T-helper 17 cell (primary cell): ENCODE measurements around the gene DNER. TPM values are rescaled to one million over a fixed set of nuclear protein-coding genes. Genes with fewer than 3 reads are reported as not detected.
"Not testable (repeated sequence)": the region's sequence is repeated elsewhere in the genome, so short reads cannot be mapped to it uniquely, and the experiment has no call there.

Source experiments
- ATAC-seq: fragments of 150-1000 bp; cut with Tn5 transposase; 2 replicates; pipeline ENCODE4 v1.10.0; 2021; ENCODE audit warnings: mild to moderate bottlenecking, moderate library complexity
- DNase-seq, 3 donors: peaks; one replicate each; pipeline versions ENCODE4 v3.0.0 to v3.0.0-alpha.2; 2020 to 2021
- H3K9me3 ChIP-seq: one replicate; pipeline ENCODE4 v1.7.0; 2013; ENCODE audit warnings: low read length, mild to moderate bottlenecking; ENCODE audit not compliant: control insufficient read depth, poor library complexity, severe bottlenecking
- H3K27ac Mint-ChIP-seq: one replicate; pipeline ENCODE4 v1.8.0; 2022; ENCODE audit warnings: mild to moderate bottlenecking, moderate library complexity, mixed read lengths
- H3K27me3 Mint-ChIP-seq: one replicate; pipeline ENCODE4 v1.8.0; 2022; ENCODE audit warnings: mixed read lengths
- H3K36me3 Mint-ChIP-seq: one replicate; pipeline ENCODE4 v1.8.0; 2022; ENCODE audit warnings: low read depth, mixed read lengths
- H3K4me1 Mint-ChIP-seq: one replicate; pipeline ENCODE4 v1.8.0; 2022; ENCODE audit warnings: mild to moderate bottlenecking, mixed read lengths
- H3K4me3 Mint-ChIP-seq: one replicate; pipeline ENCODE4 v1.8.0; 2022; ENCODE audit warnings: mild to moderate bottlenecking, moderate library complexity, mixed read lengths
- total RNA-seq, 4 donors: library from RNA in 2 of 4; stranded (reverse) in 2 of 4; gene quantifications; one replicate each; pipeline ENCODE4 v1.2.3 and lab custom pipeline; 2022 to 2026

Gene DNER
- total RNA-seq, 2 donors from 2014 or later = 0.22 TPM; not detected in 1

- DNase-seq (no peak), ATAC-seq (no peak)
- no peaks in the 10 kb centered on the region for H3K9me3 ChIP-seq
- H3K27me3 Mint-ChIP-seq = peaks cover 8% of the 10 kb centered on the region
- H3K4me3 Mint-ChIP-seq = no peak overlapping the region
- no peaks in the 10 kb centered on the region for H3K36me3 Mint-ChIP-seq
- no peaks in the 10 kb centered on the region for H3K4me1 Mint-ChIP-seq
- no peak overlapping the region for H3K27ac Mint-ChIP-seq
Observed at GRCh38 chr2:229620289-229620688, 94.1 kb downstream of the DNER start.

DNA sequence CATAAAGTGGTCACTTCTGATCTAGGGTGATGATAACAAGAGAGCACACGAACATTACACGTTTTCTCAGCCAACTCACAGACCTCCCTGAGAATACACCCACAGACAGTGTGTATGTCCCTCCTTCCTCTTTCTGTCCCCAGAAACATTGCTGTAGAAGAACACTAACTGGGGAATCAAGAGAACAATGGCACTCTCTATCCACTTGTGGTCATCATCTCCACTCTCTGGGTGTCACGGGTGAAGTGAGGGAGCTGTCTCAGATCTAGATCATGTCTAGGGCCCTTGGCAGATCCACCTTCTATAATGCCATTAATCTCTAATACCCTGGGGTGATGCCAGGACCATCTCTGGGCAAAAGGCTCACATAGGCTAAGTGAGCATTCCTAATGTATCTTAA is 97.9 kb downstream of the DNER start:
- peaks cover 8% of the 10 kb centered on the region for H3K27me3 Mint-ChIP-seq
- no peak overlapping the region for H3K4me3 Mint-ChIP-seq
- no peak overlapping the region for H3K27ac Mint-ChIP-seq
- no peak for DNase-seq
- no peaks in the 10 kb centered on the region for H3K4me1 Mint-ChIP-seq
- no peaks in the 10 kb centered on the region for H3K36me3 Mint-ChIP-seq
- ATAC-seq = no peak
- H3K9me3 ChIP-seq = no peaks in the 10 kb centered on the region

GRCh38 chr2:229614021-229614420 is 100.3 kb downstream of the DNER start:
- not testable (repeated sequence) for H3K9me3 ChIP-seq, ATAC-seq, H3K36me3 Mint-ChIP-seq, H3K27ac Mint-ChIP-seq, H3K27me3 Mint-ChIP-seq, DNase-seq, H3K4me3 Mint-ChIP-seq, H3K4me1 Mint-ChIP-seq

GRCh38 chr2:229612384-229612971 is 101.9 kb downstream of the DNER start:
- Mint-ChIP-seq H3K27ac (no peak overlapping the region), H3K36me3 (no peaks in the 10 kb centered on the region), H3K27me3 (no peaks in the 10 kb centered on the region), H3K4me3 (no peak overlapping the region), H3K4me1 (no peaks in the 10 kb centered on the region)
- H3K9me3 ChIP-seq = no peaks in the 10 kb centered on the region
- DNase-seq = no peak
- no peak for ATAC-seq

DNA sequence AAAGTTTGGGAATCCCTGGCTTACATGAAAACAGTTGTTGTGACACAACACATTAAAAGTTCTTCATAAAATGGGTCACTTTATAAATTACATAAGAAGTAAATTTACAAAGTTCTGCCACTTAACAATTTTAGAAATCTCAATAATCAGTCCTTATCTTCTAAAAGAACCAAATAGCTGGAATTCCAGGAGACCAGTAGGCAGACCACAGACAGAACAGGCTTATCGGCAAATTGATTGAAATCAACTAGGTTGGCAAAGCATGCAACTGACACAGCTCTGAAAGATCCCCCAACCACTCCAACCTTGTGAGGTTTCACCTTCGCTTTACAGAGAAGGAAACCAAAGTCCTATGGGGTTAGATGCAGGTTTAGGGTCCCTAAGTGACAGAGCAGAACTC is 103.0 kb downstream of the DNER start:
- Mint-ChIP-seq H3K4me3 (no peak overlapping the region), H3K27me3 (peaks cover 3% of the 10 kb centered on the region), H3K27ac (no peak overlapping the region), H3K36me3 (no peaks in the 10 kb centered on the region), H3K4me1 (no peaks in the 10 kb centered on the region)
- no peak for DNase-seq
- ATAC-seq = no peak
- H3K9me3 ChIP-seq = no peaks in the 10 kb centered on the region

- H3K9me3 ChIP-seq = no peaks in the 10 kb centered on the region
- DNase-seq (no peak), ATAC-seq (no peak)
- Mint-ChIP-seq H3K4me1 (no peaks in the 10 kb centered on the region), H3K27me3 (peaks cover 7% of the 10 kb centered on the region), H3K4me3 (no peak overlapping the region), H3K36me3 (no peaks in the 10 kb centered on the region), H3K27ac (no peak overlapping the region)
Observed at GRCh38 chr2:229610872-229611271, 103.5 kb downstream of the DNER start.

- no peak overlapping the region for H3K4me3 Mint-ChIP-seq
- H3K9me3 ChIP-seq = no peaks in the 10 kb centered on the region
- no peak overlapping the region for H3K27ac Mint-ChIP-seq
- DNase-seq (no peak), ATAC-seq (no peak)
- H3K27me3 Mint-ChIP-seq = peaks cover 13% of the 10 kb centered on the region
- H3K36me3 Mint-ChIP-seq = no peaks in the 10 kb centered on the region
- H3K4me1 Mint-ChIP-seq = no peaks in the 10 kb centered on the region
Observed at GRCh38 chr2:229610333-229610732, 104.0 kb downstream of the DNER start.

DNA sequence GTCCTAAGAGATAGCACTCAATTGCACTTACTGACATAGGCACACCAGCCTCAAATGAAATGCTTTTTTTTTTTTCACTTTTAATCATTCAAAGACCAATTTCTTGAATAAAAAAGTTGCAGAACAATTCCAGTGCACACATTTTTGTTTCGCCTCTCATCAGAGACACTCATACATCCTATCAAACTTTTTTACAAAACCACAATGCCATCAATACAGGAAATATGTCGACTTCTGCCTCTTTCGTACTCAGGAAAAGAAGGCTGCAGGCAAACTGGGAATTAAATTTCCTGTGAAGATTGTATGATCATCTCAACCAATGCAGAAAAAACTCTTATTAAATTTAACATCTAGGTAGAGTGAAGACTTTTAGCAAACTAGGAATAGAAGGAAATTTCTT is 112.4 kb downstream of the DNER start:
- H3K4me1 Mint-ChIP-seq = no peaks in the 10 kb centered on the region
- ATAC-seq (no peak), DNase-seq (no peak)
- H3K9me3 ChIP-seq = no peaks in the 10 kb centered on the region
- no peaks in the 10 kb centered on the region for H3K36me3 Mint-ChIP-seq
- peaks cover 57% of the 10 kb centered on the region for H3K27me3 Mint-ChIP-seq
- no peak overlapping the region for H3K27ac Mint-ChIP-seq
- H3K4me3 Mint-ChIP-seq = no peak overlapping the region

DNA sequence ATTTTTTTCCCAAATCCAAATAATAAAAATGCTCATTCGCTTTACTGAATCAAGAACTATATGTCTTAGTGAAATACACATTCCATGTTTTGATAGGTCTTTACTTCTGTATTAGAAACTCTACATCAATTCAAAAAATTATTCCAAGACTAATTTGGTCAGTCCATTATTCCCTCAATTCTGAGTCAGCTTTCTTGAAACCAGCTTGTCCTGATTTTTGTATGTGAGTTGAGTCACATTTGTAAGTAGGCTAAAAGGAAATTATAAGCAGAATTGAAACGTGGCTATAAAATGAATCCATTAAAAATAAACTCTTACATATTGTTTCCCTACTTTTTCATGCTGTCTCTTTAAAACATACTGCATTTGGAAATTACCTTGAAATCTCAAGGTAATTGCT is 113.0 kb downstream of the DNER start:
- DNase-seq (no peak), ATAC-seq (no peak)
- Mint-ChIP-seq H3K27me3 (peaks cover 60% of the 10 kb centered on the region), H3K4me1 (no peaks in the 10 kb centered on the region), H3K36me3 (no peaks in the 10 kb centered on the region), H3K4me3 (no peak overlapping the region), H3K27ac (no peak overlapping the region)
- no peaks in the 10 kb centered on the region for H3K9me3 ChIP-seq

GRCh38 chr2:229598227-229598626 is 116.1 kb downstream of the DNER start:
- Mint-ChIP-seq H3K36me3 (no peaks in the 10 kb centered on the region), H3K4me3 (no peak overlapping the region), H3K27me3 (peaks cover 47% of the 10 kb centered on the region), H3K4me1 (no peaks in the 10 kb centered on the region), H3K27ac (no peak overlapping the region)
- H3K9me3 ChIP-seq = no peaks in the 10 kb centered on the region
- DNase-seq (no peak), ATAC-seq (no peak)

- no peaks in the 10 kb centered on the region for H3K9me3 ChIP-seq
- Mint-ChIP-seq H3K36me3 (no peaks in the 10 kb centered on the region), H3K4me1 (no peaks in the 10 kb centered on the region), H3K27ac (no peak overlapping the region), H3K27me3 (peaks cover 44% of the 10 kb centered on the region), H3K4me3 (no peak overlapping the region)
- DNase-seq (no peak), ATAC-seq (no peak)
Observed at GRCh38 chr2:229596796-229597195, 117.6 kb downstream of the DNER start.

GRCh38 chr2:229591611-229592010 is 122.7 kb downstream of the DNER start:
- DNase-seq (no peak), ATAC-seq (no peak)
- H3K9me3 ChIP-seq = no peaks in the 10 kb centered on the region
- H3K27ac Mint-ChIP-seq = no peak overlapping the region
- H3K4me1 Mint-ChIP-seq = no peaks in the 10 kb centered on the region
- H3K36me3 Mint-ChIP-seq = no peaks in the 10 kb centered on the region
- no peak overlapping the region for H3K4me3 Mint-ChIP-seq
- H3K27me3 Mint-ChIP-seq = peaks cover 28% of the 10 kb centered on the region

DNA sequence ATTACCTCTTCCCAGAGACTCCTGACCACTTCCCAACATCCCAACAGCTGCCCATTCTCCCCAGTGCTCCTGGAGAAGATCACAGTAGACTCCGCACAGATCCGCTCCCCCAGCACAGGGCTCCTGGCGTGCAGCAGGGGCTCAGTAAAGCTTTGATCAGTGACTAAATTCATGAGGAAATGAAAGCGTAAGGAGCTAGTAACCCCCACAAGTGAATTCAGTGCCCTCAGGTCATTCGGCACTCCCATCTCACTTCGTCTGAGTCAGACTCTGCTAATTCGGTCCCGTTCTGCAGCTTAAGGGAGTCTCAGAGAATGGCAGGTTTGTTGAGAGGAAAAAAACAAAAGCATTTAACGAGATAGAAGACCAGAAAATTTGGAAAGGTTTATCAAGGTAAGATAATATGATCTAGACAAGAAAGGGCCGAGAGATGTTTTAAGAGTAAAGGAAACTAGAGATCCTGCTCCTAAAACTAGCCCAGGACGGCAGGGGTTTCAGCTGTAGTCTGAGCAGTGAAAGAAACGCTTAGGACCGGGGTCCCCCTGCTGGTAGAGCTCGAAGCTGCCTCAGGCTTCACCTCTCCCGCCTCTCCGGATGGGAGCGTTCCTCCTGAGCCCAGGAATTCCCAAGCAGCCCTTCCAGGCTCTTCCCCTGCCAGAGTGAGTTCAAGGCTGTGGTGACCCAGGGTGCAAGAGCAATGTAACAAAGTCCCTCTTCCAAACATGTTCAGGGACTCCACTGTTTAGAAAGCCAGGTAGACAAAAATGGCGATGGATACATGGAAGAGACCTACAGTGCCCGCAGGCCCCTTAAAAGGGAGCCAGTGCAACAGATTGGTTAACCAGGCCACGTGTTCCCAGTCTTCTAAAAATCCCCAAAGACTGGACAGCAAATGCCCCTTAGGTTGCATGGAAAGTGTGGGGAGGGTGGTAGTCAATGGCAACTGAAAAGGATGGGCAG is 127.3 kb downstream of the DNER start:
- H3K4me3 Mint-ChIP-seq = no peak overlapping the region
- H3K9me3 ChIP-seq = no peaks in the 10 kb centered on the region
- DNase-seq (no peak), ATAC-seq (no peak)
- H3K36me3 Mint-ChIP-seq = no peaks in the 10 kb centered on the region
- H3K4me1 Mint-ChIP-seq = no peaks in the 10 kb centered on the region
- H3K27ac Mint-ChIP-seq = peak overlapping the region; percentile 30
- H3K27me3 Mint-ChIP-seq = peaks cover 38% of the 10 kb centered on the region

DNA sequence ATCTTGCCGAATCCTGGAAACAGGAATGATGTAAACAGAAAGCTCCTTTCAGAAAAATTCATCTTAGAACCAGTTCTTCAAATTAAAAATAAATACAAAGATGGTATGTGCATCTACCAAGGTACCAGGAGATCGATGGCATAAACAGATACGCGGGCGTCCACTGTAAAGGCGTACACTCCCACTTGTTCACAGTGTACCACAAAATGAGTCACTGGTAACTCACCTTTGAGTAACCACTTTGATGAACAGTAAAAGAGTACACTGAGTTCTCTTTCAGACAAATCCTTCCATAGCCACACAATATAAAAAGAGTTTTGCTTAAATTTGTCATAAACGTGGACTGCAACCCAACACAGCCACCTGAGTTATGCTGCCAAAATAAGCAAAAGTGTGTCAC is 128.3 kb downstream of the DNER start:
- no peak for DNase-seq
- peaks cover 2% of the 10 kb centered on the region for H3K36me3 Mint-ChIP-seq
- H3K4me1 Mint-ChIP-seq = no peaks in the 10 kb centered on the region
- no peaks in the 10 kb centered on the region for H3K9me3 ChIP-seq
- peaks cover 45% of the 10 kb centered on the region for H3K27me3 Mint-ChIP-seq
- H3K27ac Mint-ChIP-seq = no peak overlapping the region
- ATAC-seq = no peak
- H3K4me3 Mint-ChIP-seq = no peak overlapping the region
